GM12865 (cell line): ENCODE results near the gene RBFOX1.

Experiments
- DNase-seq: peaks from one replicate; pipeline ENCODE4 v3.0.0; 2010; ENCODE audit warnings: low read depth
- H3K4me3 ChIP-seq: 2 replicates; pipeline ENCODE4 v1.5.1; 2011; ENCODE audit warnings: mild to moderate bottlenecking, low read depth, low read length, control low read depth
- CTCF ChIP-seq: IDR thresholded peaks from 2 replicates; pipeline ENCODE4 v1.5.1; 2011; ENCODE audit warnings: low read length, control low read depth, low read depth, inconsistent platforms; ENCODE audit not compliant: insufficient read depth; ENCODE audit errors: missing control alignments

RBFOX1 gene

GRCh38 chr16:7400117-7400890 is 67.7 kb downstream of the RBFOX1 start:
- no peak for TF ChIP-seq CTCF
- no peak overlapping the region for H3K4me3 ChIP-seq

GRCh38 chr16:7404217-7404616 is 71.6 kb downstream of the RBFOX1 start:
- no peak for TF ChIP-seq CTCF
- H3K4me3 ChIP-seq, result no peak overlapping the region

More at GRCh38 chr16:7400117-7400890, 67.7 kb downstream of the RBFOX1 start:
- no peak for DNase-seq

DNA sequence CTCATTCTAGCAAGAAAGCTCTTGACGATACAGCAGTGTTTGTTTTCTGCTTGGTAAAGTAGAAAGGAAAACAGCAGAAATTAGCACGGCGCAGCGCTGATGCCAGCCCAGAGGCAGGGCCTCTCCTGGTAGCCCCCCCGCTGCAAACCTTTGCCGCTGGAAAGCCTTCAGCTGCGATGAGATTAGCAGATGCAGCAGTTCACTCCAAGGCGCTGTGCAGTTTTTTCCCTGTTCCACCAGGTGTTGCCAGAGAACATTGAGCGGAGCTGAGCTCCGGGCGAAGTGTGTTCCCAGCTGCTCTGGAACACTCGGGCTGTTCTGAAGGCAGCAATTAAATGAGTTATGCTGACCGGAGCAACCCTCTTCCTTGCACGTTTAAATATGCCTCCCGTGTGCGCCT is 72.5 kb downstream of the RBFOX1 start:
- no peak for TF ChIP-seq CTCF
- DNase-seq, result no peak
- no peak overlapping the region for H3K4me3 ChIP-seq

More at GRCh38 chr16:7404217-7404616, 71.6 kb downstream of the RBFOX1 start:
- no peak for DNase-seq

DNA sequence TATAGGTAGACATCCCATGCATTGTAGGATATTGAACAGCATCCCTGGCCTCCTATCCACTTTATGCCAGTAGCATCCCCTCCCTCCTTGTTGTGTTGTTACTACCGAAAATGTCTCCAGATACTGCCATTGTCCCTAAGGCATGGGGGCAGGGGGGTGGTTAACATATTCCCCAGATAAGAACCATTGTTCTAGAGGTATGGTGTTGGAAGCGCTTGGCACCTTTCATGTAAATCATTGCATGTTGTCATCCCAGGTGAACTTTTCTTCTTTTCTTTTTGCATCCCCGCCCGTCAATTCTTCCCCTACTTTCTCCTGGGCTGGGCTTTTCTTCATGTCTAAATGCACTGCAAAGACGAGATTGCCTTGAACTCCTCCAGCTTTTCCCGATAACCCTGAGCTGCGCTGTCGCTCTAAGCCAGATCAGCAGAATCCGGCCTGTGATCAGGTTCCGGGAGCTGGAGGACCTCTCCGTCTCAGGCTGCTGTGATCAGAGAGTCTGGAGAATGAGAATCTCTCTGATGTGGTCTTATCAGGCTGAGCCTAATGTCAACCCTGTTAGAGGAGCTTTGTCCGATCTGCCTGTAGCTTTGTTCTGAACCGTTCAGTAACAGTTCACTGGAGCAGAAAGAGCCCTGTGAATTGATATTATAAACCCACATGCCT is 76.2 kb downstream of the RBFOX1 start:
- no peak for TF ChIP-seq CTCF
- H3K4me3 ChIP-seq, result no peak overlapping the region
- no peak for DNase-seq

DNA sequence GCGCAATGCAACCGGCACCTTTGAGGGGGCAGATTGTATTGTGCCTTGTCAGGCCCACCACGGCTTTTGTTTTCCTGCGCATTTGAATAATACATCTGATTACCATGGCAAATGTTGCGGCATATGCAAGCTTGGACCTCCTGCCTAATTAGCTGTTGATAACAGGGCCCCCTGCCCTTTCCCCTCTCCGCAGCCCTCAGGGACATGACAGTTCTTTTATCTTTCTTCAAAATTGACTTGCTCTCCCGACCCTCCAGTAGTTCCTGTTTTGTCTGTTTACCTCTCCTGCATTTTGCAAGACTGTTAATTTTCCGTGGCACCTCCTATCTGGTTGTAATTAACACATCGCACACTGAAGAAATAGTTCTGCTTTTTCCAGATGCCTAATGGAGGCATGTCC is 86.8 kb downstream of the RBFOX1 start:
- no peak for DNase-seq
- TF ChIP-seq CTCF, result no peak
- no peak overlapping the region for H3K4me3 ChIP-seq

GRCh38 chr16:7420079-7420478 is 87.4 kb downstream of the RBFOX1 start:
- H3K4me3 ChIP-seq, result no peak overlapping the region
- no peak for TF ChIP-seq CTCF
- DNase-seq, result no peak

DNA sequence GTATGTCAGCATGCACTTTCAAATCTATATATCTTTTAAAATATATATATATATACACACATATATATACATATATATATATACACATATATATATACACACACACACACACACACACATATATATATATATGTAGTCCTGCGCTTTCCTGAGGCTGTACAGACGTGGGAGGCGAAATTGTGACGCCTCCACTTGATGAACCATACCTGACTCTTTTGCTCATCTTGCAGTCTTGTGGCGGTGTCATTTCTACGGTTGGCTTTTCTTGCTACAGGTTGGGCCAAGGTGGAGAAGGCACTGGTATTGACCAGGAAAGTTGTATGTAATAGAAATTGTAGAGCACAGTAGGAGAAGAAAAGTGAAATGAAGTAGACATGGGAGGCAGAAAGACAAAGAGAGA is 88.2 kb downstream of the RBFOX1 start:
- no peak overlapping the region for H3K4me3 ChIP-seq
- DNase-seq, result no peak
- no peak for TF ChIP-seq CTCF
